PC-3 (cell line): Measurements from ENCODE around the gene DNM3.

ENCODE experiments used
- EZH2 ChIP-seq: fragments of 300-600 bp; sonication (generic); IDR thresholded peaks from one replicate; pipeline ENCODE4 v1.6.1; 2017; ENCODE audit warnings: antibody characterized with exemption, mild to moderate bottlenecking, low read length; ENCODE audit not compliant: unreplicated experiment
- EZH2phosphoT487 ChIP-seq: fragments of 300-600 bp; sonication (generic); IDR thresholded peaks from 2 replicates; pipeline ENCODE4 v1.6.1; 2018; ENCODE audit warnings: mild to moderate bottlenecking, antibody characterized with exemption, low read length, borderline replicate concordance
- TF ChIP-seq, protein P1 (sequence below): fragments of 300-600 bp; sonication (generic); conservative IDR thresholded peaks from 2 replicates; pipeline ENCODE4 v1.5.1; 2017; ENCODE audit warnings: antibody characterized with exemption, low read depth, mild to moderate bottlenecking, low read length

GRCh38 chr1:171937938-171938337 is 96.6 kb downstream of the DNM3 start:
- TF ChIP-seq, protein P1, sequence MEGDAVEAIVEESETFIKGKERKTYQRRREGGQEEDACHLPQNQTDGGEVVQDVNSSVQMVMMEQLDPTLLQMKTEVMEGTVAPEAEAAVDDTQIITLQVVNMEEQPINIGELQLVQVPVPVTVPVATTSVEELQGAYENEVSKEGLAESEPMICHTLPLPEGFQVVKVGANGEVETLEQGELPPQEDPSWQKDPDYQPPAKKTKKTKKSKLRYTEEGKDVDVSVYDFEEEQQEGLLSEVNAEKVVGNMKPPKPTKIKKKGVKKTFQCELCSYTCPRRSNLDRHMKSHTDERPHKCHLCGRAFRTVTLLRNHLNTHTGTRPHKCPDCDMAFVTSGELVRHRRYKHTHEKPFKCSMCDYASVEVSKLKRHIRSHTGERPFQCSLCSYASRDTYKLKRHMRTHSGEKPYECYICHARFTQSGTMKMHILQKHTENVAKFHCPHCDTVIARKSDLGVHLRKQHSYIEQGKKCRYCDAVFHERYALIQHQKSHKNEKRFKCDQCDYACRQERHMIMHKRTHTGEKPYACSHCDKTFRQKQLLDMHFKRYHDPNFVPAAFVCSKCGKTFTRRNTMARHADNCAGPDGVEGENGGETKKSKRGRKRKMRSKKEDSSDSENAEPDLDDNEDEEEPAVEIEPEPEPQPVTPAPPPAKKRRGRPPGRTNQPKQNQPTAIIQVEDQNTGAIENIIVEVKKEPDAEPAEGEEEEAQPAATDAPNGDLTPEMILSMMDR, result no peak
- no peak for TF ChIP-seq EZH2
- TF ChIP-seq EZH2phosphoT487, result no peak
